Esophagus muscularis mucosa (tissue), 4 donors: ENCODE results near the gene CALML4. TPM values are rescaled to one million over a fixed set of nuclear protein-coding genes. Genes with fewer than 3 reads are reported as not detected.

Source experiments
- DNase-seq: peaks from one replicate; pipeline ENCODE4 v3.0.0-alpha.2; 2017; ENCODE audit errors: extremely low spot score
- H3K27ac ChIP-seq, 4 donors: fragments of 200-600 bp; sonication (generic); replicated peaks in 1 of 4; 1 replicate in 3 of 4; 2 replicates in 1 of 4; pipeline ENCODE4 v1.5.1; 2016 to 2019; ENCODE audit warnings: mild to moderate bottlenecking in 1 of 4
- H3K27me3 ChIP-seq, 4 donors: fragments of 200-600 bp; sonication (generic); one replicate each; pipeline versions ENCODE4 v1.5.1 to v1.6.0; 2016 to 2019
- H3K36me3 ChIP-seq, 4 donors: fragments of 200-600 bp; sonication (generic); one replicate each; pipeline ENCODE4 v1.5.1; 2016 to 2019
- H3K4me1 ChIP-seq, 4 donors: fragments of 200-600 bp; sonication (generic); one replicate each; pipeline ENCODE4 v1.5.1; 2016 to 2019
- H3K4me3 ChIP-seq, 4 donors: fragments of 200-600 bp; sonication (generic); 1 replicate in 2 of 4; 2 replicates in 2 of 4; pipeline ENCODE4 v1.5.1; 2016 to 2019; ENCODE audit warnings: mild to moderate bottlenecking in 4 of 4, moderate library complexity in 1 of 4
- H3K9me3 ChIP-seq, 4 donors: fragments of 200-600 bp; sonication (generic); 1 replicate in 3 of 4; 2 replicates in 1 of 4; pipeline ENCODE4 v1.5.1; 2016 to 2019
- EP300 ChIP-seq: sonication (generic); formaldehyde crosslinking; IDR thresholded peaks from one replicate; pipeline ENCODE4 v1.6.1; 2017; ENCODE audit warnings: antibody characterized with exemption
- POLR2A ChIP-seq: fragments of 450-650 bp; IDR thresholded peaks from one replicate; pipeline ENCODE4 v1.6.1; 2017; ENCODE audit warnings: antibody characterized with exemption, moderate library complexity, mild to moderate bottlenecking, low read depth
- POLR2AphosphoS5 ChIP-seq, 2 donors: sonication (generic); formaldehyde crosslinking; IDR thresholded peaks; one replicate each; pipeline ENCODE4 v1.6.1; 2017; ENCODE audit warnings: antibody characterized with exemption in 2 of 2
- WGBS: methylation state at CpG from one replicate; pipeline ENCODE4 v1.1.5; 2018; 5-methylcytosine and 5-hydroxymethylcytosine counted together
- intact Hi-C: fragments of 100-400 bp; cut with DNase I; formaldehyde crosslinking; loops from one replicate; pipeline ENCODE4 v1.15.1; 2023
- total RNA-seq, 4 donors: library from RNA; depleted of rRNA; stranded (reverse); fragments of >200 nt; gene quantifications; one replicate each; pipeline versions ENCODE4 v1.1.0 to v1.2.1, GENCODE V29; 2016
- TF ChIP-seq, protein P1 (sequence below), 3 experiments: fragments of 200-600 bp in 2 of 3; fragments of 450-650 bp in 1 of 3; sonication (generic) in 2 of 3; IDR thresholded peaks; one replicate each; pipeline ENCODE4 v1.5.1; 2017 to 2019; ENCODE audit warnings: antibody characterized with exemption in 3 of 3, mild to moderate bottlenecking in 2 of 3, moderate library complexity in 1 of 3

Gene CALML4
- total RNA-seq, 4 donors from 2014 or later, result 14.2 to 45.8 (median 32.1) TPM

DNA sequence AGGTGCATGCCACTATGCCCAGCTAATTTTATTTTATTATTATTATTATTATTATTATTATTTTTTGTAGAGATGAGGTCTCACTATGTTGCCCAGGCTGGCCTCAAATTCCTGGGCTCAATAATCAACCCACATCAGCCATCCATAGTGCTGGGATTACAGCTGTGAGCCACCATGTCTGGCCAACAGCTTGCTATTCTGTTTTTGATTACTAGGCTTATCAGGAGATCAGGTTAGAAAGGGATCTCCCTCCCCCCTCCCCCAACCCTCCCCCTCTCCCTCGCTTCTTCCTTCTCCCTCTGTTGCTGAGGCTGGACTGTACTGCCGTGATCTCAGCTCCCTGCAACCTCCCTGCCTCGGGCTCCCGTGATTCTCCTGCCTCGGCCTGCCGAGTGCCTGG is 15.8 kb upstream of the CALML4 start:
- Histone ChIP-seq H3K9me3 (no peaks in the 10 kb centered on the region), H3K4me3 (no peak overlapping the region), H3K27me3 (no peaks in the 10 kb centered on the region), H3K27ac (no peak overlapping the region), H3K36me3 (peaks cover 0 to 17% (median 6%) of the 10 kb centered on the region in 4 donors), H3K4me1 (no peaks in the 10 kb centered on the region)
- DNase-seq, result peak; percentile 24
- 81% methylated on average over 2 of the region's 6 CpGs for WGBS
- intact Hi-C loops, result no loop called here
- TF ChIP-seq POLR2AphosphoS5 (IDR thresholded peaks at IDR 0.05) (no peak), POLR2A (no peak), EP300 (no peak)
- TF ChIP-seq, protein P1, sequence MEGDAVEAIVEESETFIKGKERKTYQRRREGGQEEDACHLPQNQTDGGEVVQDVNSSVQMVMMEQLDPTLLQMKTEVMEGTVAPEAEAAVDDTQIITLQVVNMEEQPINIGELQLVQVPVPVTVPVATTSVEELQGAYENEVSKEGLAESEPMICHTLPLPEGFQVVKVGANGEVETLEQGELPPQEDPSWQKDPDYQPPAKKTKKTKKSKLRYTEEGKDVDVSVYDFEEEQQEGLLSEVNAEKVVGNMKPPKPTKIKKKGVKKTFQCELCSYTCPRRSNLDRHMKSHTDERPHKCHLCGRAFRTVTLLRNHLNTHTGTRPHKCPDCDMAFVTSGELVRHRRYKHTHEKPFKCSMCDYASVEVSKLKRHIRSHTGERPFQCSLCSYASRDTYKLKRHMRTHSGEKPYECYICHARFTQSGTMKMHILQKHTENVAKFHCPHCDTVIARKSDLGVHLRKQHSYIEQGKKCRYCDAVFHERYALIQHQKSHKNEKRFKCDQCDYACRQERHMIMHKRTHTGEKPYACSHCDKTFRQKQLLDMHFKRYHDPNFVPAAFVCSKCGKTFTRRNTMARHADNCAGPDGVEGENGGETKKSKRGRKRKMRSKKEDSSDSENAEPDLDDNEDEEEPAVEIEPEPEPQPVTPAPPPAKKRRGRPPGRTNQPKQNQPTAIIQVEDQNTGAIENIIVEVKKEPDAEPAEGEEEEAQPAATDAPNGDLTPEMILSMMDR (IDR thresholded peaks at IDR 0.05), result no peak

DNA sequence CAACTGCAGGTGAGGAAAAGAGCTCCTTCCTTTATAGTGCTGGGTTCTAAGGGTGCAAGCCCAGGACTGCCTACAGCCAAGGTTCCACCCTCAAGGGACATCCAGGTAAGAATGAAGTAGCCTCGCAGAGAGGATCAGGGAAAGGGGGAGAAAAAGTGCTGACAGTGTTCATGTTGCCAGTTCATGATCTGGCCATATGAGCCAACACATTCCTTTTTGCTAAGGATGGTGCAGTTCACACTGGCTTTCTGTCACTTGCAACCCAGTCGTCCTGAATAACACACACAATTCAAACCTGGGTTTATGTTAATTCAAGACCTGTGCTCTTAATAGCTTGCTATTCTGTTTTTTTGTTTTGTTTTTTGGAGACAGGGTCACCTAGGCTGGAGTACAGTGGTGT is 15.4 kb upstream of the CALML4 start:
- Histone ChIP-seq H3K27ac (no peak overlapping the region), H3K4me3 (no peak overlapping the region), H3K27me3 (no peaks in the 10 kb centered on the region), H3K9me3 (no peaks in the 10 kb centered on the region), H3K4me1 (no peaks in the 10 kb centered on the region), H3K36me3 (peaks cover 0 to 17% (median 10%) of the 10 kb centered on the region in 4 donors)
- intact Hi-C loops, result no loop called here
- DNase-seq, result no peak
- TF ChIP-seq POLR2A (no peak), POLR2AphosphoS5 (IDR thresholded peaks at IDR 0.05) (no peak), EP300 (no peak)
- TF ChIP-seq, protein P1 (IDR thresholded peaks at IDR 0.05), result no peak
- 92% methylated on average over 2 of the region's 2 CpGs for WGBS

DNA sequence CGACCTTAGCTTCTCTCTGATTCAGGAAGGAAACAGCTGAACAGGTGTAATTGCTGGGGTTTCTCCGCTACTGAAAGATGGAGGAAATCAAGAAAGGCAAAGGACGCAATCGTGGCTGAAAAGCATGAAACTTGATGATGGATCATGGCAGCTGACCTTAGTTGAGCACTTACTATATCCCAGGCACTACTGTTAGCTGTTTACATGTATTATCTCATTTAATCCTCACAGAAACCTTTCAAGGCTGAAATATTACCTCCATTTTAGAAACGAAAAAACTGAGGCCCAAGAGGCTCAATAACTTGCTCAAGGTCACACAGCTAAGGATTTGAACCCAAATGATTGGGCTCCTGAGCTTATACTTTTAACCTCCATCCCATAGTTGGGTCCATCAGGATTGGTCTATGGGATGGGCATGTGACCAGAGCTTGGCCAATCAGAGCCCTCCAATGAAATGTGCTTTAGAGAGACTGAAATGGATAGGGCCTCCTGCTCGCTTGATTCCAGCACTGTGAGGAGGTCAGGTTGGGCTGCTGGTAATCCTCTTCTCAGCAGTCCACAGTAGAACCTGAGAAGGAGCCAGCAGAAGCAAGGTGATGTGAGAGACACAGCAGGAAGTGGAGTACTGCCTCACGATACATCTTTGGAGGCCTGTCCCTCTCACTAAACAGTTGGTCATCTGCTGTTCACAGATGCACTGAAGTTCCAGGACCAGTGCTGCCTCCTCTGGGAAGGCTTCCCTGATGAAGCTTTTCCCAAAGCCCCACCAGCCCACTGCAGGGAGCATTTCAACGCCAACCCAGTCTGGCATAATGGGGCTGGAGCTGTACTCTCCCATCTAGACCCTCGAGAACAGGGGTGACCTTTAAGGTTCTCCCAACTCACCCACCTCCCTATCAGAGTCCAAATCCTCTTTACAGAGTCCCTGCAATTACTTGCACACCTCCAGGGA is 14.0 kb upstream of the CALML4 start:
- 92% methylated on average over 9 of the region's 9 CpGs for WGBS
- Histone ChIP-seq H3K36me3 (peaks cover 0 to 17% (median 10%) of the 10 kb centered on the region in 4 donors), H3K27ac (no peak overlapping the region), H3K4me1 (no peaks in the 10 kb centered on the region), H3K27me3 (no peaks in the 10 kb centered on the region), H3K4me3 (no peak overlapping the region), H3K9me3 (no peaks in the 10 kb centered on the region)
- no peak for DNase-seq
- TF ChIP-seq, protein P1 (IDR thresholded peaks at IDR 0.05), result no peak
- TF ChIP-seq POLR2A (no peak), POLR2AphosphoS5 (IDR thresholded peaks at IDR 0.05) (no peak), EP300 (no peak)
- intact Hi-C loops, result loop anchor here (10.0 kb wide), 1 partner anchor 64 kb away; no protein-coding TSS in a partner anchor

DNA sequence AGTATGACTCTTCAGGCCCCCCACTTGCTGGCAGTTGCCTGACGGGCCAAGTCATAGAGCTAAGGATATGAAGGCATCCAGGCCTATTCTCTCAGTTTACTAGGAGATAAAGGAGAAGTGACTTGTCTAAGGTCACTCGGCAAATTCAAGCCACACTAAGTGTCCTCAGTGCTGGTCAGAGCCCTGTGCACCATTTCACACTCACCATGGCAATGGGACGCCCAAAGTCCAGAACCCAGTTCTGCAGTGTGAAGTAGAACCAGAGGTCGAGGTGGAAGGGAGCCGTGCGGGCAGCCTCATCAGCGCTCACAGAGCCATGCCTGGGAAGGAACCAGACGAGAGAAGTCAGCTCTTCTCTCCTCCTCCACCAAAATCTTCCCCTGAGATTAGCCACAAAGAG is 13.2 kb upstream of the CALML4 start:
- no peak for DNase-seq
- no peak overlapping the region for H3K4me3 ChIP-seq
- H3K4me1 ChIP-seq, result no peaks in the 10 kb centered on the region
- H3K27me3 ChIP-seq, result no peaks in the 10 kb centered on the region
- H3K27ac ChIP-seq, result no peak overlapping the region
- H3K9me3 ChIP-seq, result no peaks in the 10 kb centered on the region
- over 99% methylated on average over 7 of the region's 8 CpGs for WGBS
- peaks cover 0 to 17% (median 10%) of the 10 kb centered on the region in 4 donors for H3K36me3 ChIP-seq
- intact Hi-C loops, result loop anchor here (10.0 kb wide), 1 partner anchor 64 kb away; no protein-coding TSS in a partner anchor
- TF ChIP-seq, protein P1 (IDR thresholded peaks at IDR 0.05), result no peak
- TF ChIP-seq EP300, result no peak
- no peak for TF ChIP-seq POLR2A
- no peak for TF ChIP-seq POLR2AphosphoS5 (IDR thresholded peaks at IDR 0.05)
